ENCODE data around the gene NRAP. TPM values are rescaled to one million over a fixed set of nuclear protein-coding genes. Genes with fewer than 3 reads are reported as not detected.

NRAP gene
- total and polyA plus RNA-seq, 4 donors: 0.05 to 0.13 (median 0.10) TPM

DNA sequence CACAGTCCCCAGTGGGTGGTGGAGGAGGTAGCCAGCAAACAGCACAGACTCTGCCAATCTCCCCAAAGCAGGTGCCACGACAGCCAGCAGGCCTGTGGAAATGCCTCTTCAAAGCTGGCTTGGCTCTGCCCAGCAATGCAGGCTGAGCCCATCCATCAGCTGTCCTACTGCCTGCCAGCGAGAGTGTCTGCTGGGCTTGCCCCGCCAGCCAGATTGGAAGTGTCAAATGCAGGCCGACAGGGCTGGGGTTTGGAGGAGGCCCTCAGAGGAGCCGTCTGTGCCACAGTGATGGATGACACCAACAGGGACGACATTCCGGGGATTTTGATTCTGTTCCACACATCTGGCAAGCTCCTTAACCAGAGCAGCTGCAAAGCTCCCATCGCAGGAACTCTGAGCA is 94.3 kb downstream of the NRAP start:
- no peak overlapping the region for H3K27ac ChIP-seq (ENCODE audit: low read depth in 1 of 2, low read length in 2 of 2)
- TF ChIP-seq, protein P1, sequence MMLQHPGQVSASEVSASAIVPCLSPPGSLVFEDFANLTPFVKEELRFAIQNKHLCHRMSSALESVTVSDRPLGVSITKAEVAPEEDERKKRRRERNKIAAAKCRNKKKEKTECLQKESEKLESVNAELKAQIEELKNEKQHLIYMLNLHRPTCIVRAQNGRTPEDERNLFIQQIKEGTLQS (IDR thresholded peaks at IDR 0.05): no peak
- TF ChIP-seq CTCF (IDR thresholded peaks at IDR 0.05; ENCODE audit: low read depth, low read length, missing input control) (no peak), JUND (IDR thresholded peaks at IDR 0.05) (no peak), HNF4G (IDR thresholded peaks at IDR 0.05) (no peak), RXRA (IDR thresholded peaks at IDR 0.05) (no peak), FOXA1 (IDR thresholded peaks at IDR 0.05) (no peak), RAD21 (IDR thresholded peaks at IDR 0.05) (no peak), SP1 (IDR thresholded peaks at IDR 0.05) (no peak), GABPA (IDR thresholded peaks at IDR 0.05 in 1 of 2, conservative IDR thresholded peaks at IDR 0.05 in 1 of 2) (no peak)
- TF ChIP-seq, protein P2, sequence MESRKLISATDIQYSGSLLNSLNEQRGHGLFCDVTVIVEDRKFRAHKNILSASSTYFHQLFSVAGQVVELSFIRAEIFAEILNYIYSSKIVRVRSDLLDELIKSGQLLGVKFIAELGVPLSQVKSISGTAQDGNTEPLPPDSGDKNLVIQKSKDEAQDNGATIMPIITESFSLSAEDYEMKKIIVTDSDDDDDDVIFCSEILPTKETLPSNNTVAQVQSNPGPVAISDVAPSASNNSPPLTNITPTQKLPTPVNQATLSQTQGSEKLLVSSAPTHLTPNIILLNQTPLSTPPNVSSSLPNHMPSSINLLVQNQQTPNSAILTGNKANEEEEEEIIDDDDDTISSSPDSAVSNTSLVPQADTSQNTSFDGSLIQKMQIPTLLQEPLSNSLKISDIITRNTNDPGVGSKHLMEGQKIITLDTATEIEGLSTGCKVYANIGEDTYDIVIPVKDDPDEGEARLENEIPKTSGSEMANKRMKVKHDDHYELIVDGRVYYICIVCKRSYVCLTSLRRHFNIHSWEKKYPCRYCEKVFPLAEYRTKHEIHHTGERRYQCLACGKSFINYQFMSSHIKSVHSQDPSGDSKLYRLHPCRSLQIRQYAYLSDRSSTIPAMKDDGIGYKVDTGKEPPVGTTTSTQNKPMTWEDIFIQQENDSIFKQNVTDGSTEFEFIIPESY (IDR thresholded peaks at IDR 0.05): no peak
- TF ChIP-seq, protein P3, sequence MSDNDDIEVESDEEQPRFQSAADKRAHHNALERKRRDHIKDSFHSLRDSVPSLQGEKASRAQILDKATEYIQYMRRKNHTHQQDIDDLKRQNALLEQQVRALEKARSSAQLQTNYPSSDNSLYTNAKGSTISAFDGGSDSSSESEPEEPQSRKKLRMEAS (IDR thresholded peaks at IDR 0.05): no peak
- H3K27me3 ChIP-seq (ENCODE audit: control insufficient read depth in 4 of 4, insufficient read depth in 4 of 4, low read length in 3 of 4): no peaks in the 10 kb centered on the region
- WGBS: 89% methylated on average over 8 of the region's 8 CpGs
- no peaks in the 10 kb centered on the region for H3K9me3 ChIP-seq (ENCODE audit: control insufficient read depth in 4 of 4, low read length in 3 of 4)
- no peak overlapping the region for H3K9ac ChIP-seq (ENCODE audit: low read depth in 1 of 2, low read length in 2 of 2)
- H3K4me1 ChIP-seq (ENCODE audit: control insufficient read depth in 4 of 4, insufficient read depth in 4 of 4, low read length in 3 of 4): peaks cover 4 to 52% (median 39%) of the 10 kb centered on the region in 4 donors
- no peak overlapping the region for H3K4me3 ChIP-seq (ENCODE audit: low read depth in 1 of 3, low read length in 3 of 3)
- DNase-seq (ENCODE audit: low spot score): no peak
- H3K36me3 ChIP-seq (ENCODE audit: control insufficient read depth in 4 of 4, insufficient read depth in 3 of 4, low read depth in 1 of 4, low read length in 3 of 4): peaks cover 4 to 34% (median 23%) of the 10 kb centered on the region in 4 donors

GRCh38 chr10:113566888-113567287 is 97.0 kb downstream of the NRAP start:
- Histone ChIP-seq H3K4me3 (ENCODE audit: low read depth in 1 of 3, low read length in 3 of 3) (no peak overlapping the region), H3K9ac (ENCODE audit: low read depth in 1 of 2, low read length in 2 of 2) (no peak overlapping the region), H3K36me3 (ENCODE audit: control insufficient read depth in 4 of 4, insufficient read depth in 3 of 4, low read depth in 1 of 4, low read length in 3 of 4) (peaks cover 4 to 25% (median 17%) of the 10 kb centered on the region in 4 donors), H3K9me3 (ENCODE audit: control insufficient read depth in 4 of 4, low read length in 3 of 4) (no peaks in the 10 kb centered on the region), H3K27ac (ENCODE audit: low read depth in 1 of 2, low read length in 2 of 2) (peak overlapping the region in 1 of 2 donors; percentile 66), H3K4me1 (ENCODE audit: control insufficient read depth in 4 of 4, insufficient read depth in 4 of 4, low read length in 3 of 4) (peaks cover 5 to 71% (median 57%) of the 10 kb centered on the region in 4 donors), H3K27me3 (ENCODE audit: control insufficient read depth in 4 of 4, insufficient read depth in 4 of 4, low read length in 3 of 4) (no peaks in the 10 kb centered on the region)
- TF ChIP-seq, protein P3 (IDR thresholded peaks at IDR 0.05): no peak
- peak; percentile 87 to 93 for TF ChIP-seq HNF4A (conservative IDR thresholded peaks at IDR 0.05)
- peak; percentile 96 for TF ChIP-seq FOXA2 (IDR thresholded peaks at IDR 0.05)
- peak; percentile 65 for TF ChIP-seq SP1 (IDR thresholded peaks at IDR 0.05)
- peak; percentile 59 to 71 for TF ChIP-seq RXRA (IDR thresholded peaks at IDR 0.05)
- TF ChIP-seq FOXA1 (IDR thresholded peaks at IDR 0.05): peak; percentile 92
- TF ChIP-seq EGR1 (IDR thresholded peaks at IDR 0.05; ENCODE audit: low read depth in 2 of 2): no peak
- TF ChIP-seq, protein P2 (IDR thresholded peaks at IDR 0.05): peak; percentile 12
- TF ChIP-seq HNF4G (IDR thresholded peaks at IDR 0.05): peak; percentile 30
- TF ChIP-seq JUND (IDR thresholded peaks at IDR 0.05): peak; percentile 48 to 53
- TF ChIP-seq, protein P1 (IDR thresholded peaks at IDR 0.05): peak; percentile 79
- no peak for TF ChIP-seq NR2F2 (IDR thresholded peaks at IDR 0.05)
- DNase-seq (ENCODE audit: low spot score): no peak
- 35% methylated on average over 6 of the region's 6 CpGs for WGBS

Data from liver (tissue), 9 donors.